Measurements from ENCODE around the gene TMEM150A.
"Not testable (repeated sequence)": the region's sequence is repeated elsewhere in the genome, so short reads cannot be mapped to it uniquely, and the experiment has no call there.

TMEM150A gene

DNA sequence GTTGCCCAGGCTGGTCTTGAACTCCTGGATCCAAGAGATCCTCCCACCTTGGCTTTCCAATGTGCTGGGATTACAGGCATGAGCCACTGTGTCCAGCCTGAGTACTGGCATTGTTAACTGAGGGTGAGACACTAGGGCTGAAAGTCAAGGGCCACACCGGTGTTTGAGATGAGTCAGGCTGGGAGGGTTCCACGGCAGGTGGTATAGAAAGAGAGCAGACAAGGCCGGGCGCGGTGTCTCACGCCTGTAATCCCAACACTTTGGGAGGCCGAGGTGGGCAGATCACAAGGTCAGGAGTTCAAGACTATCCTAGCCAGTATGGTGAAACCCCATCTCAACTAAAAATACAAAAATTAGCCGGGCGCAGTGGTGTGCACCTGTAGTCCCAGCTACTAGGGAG is 10.2 kb downstream of the TMEM150A start:
- not testable (repeated sequence) for DNase-seq

DNA sequence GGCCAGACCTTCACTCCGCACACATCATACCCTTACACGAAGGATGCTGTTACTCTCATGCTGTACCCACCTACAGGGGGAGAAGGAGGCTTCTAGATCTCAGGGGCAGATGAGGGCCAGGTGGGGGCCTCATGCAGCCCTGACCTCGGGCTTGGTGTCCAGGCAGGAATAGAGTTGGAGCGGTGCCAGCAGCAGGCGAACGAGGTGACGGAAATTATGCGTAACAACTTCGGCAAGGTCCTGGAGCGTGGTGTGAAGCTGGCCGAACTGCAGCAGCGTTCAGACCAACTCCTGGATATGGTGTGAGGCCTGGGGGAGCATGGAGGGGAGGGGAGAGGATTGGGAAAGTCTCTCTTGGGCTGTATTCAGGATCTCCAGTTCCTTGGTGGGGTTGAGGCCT is 10.9 kb downstream of the TMEM150A start:
- DNase-seq, result no peak

- DNase-seq, result no peak
These were observed 11.5 kb downstream of the TMEM150A start for GRCh38 chr2:85590950-85591349.

DNA sequence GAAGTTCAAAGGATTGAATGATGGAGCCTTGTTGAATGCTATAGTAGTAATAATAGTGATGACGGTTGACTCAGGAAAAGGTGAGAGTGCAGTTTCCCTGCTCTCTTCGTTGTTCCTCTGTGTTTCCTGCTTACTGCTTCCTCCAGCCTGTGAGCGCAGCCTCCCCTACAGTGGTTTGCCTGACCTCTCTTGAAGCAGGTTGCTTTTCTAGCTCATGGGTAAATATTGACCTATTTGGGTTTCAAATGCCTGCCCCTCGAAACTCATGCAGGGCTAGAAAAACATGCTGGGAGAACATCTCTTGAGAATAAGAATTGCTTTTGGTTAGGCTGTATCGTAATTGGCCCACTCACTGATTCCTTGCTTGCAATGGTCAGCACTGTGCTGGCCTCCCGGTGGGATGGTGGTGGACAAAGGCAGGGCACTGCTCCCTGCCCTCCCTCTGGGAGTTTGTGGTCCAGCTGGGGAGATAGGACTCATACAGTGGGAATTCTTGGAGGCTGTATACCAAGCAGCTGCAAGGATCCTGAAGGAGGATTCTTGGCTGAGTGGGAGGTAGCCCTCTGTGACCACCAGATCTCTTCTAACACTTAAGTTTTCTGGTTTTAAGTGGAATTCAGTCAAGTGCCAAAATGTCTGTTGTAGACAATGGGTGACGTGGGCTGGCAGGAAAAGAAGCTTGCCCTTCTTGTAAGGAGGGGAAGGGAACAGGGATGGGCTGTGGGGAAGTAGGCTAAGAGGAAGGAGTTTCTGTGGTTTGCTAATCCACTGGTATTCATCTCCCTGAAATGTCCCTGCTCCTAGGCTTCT is 12.3 kb downstream of the TMEM150A start:
- no peak for DNase-seq

DNA sequence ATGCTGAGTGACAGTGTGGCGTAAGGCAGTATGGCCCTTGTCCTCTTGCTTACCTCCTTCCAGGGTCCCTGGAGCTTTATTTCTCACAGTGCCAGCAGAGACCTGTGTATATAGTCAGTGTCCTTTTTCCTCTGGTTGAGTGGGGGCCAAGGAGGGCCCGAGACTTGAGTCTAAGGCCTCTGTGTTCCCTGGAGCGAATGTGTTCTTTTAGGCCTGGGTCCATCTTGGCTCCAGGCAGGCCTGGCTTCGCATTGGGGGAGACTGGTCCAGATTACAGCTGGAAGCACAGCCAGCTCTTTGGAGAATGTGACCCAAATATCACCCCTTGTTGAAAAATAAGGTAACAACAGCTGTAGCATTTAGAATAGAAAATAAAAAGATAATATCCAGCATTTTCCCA is 13.3 kb downstream of the TMEM150A start:
- DNase-seq, result no peak

DNA sequence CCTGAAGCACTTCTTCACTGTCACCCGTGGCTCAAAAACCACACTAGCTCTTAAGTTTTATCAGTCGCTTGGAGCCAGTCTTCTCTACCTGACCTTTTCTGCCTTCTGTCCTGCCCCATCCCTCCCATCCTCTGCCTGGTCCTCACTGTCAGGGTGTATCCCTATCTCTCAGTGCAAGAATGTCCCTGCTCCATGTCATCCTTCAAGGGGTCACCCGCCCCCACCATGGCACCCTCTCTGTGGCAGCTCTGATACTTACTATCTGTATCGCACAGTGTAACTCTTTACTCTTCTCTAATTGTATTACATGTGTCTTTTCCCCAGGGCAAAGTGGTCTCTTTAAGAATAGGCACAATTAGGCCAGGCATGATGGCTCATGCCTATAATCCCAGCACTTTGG is 13.9 kb downstream of the TMEM150A start:
- DNase-seq, result no peak

DNA sequence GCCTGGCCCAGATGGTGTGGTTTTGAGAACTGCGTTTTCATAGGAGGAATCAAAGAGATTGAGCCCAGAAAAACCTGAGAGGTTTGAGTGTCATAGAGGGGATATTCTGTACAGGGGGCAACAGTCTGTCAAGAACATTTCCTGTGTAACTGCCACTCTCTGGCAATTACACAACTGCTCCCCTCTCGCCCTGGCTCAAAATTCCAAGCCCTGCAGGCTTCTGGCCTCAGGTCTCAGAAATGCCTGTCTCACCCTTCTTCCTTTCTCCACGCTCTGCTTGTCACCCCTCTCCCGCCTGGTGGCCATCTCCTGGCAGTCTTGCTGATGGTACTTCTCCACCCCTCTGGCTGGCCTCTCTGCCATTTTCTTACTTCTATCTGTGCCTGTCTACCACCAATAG is 14.3 kb downstream of the TMEM150A start:
- no peak for DNase-seq

- DNase-seq, result no peak
These were observed 16.8 kb downstream of the TMEM150A start for GRCh38 chr2:85585781-85586105.

GRCh38 chr2:85584857-85585780 is 17.4 kb downstream of the TMEM150A start:
- DNase-seq, result no peak

DNA sequence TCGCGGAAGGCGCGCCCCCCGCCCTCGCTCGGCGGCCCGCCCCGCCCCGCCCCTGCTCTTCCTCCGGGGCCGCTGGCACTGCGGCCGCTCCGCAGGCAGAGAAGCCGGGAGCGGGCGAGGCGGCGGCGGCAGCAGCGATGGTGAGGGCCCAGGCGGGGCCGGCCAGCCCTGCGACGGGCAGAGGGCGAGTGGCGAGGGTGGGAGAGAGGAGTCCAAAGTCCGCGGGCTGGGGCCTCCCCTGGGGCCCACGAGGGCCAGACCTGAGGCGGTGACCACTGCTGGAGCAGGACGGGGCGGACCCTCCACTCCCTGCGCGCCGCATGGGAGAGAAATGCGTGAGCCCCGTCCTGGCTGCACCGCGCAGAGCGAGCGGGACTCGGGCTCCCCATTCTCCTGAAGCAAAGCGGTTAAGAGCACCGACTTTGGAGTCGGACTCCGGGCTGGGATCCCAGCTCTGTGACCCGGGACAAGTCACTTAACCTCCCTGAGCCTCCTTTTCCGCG is 18.1 kb downstream of the TMEM150A start, which contains the start of gene VAMP5:
Gene VAMP5, plus strand, starts transcription at position 78 of the 503 bp plus-strand sequence. Its CDS starts 60 bp downstream, at position 138.
- DNase-seq, result no peak

DNA sequence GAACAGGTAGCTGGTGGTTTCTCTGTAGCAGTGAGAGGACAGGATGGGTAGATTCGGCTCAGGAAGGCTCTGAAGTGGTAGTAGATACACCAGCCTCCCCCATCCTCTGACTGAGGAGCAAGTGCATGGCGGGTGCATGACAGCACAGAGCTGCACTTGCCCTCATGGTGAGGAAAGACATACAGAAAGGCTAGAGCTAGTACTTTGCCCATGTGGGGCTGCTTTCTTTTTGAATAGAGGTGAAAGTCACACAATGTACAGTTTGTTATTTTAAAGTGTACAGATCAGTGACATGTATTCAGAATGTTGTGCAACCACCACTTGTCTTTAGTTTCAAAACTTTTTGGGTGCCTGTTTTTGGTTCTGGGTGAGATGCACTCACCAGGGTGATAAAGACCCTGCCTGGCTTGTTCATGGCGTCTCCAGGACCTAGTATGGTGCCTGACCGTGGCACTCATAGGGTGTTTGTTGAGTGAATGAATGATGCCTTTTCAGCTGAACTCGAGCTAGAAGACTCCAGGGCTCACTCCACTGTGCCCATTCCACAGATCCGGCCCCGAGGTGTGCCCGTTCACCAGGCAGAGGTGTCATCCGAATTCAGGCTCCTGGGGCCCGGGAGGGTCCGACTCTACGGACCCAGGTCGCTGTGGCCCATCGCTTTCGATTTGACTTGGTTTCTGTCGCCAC is 18.7 kb downstream of the TMEM150A start:
- no peak for DNase-seq

GRCh38 chr2:85582492-85582891 is 20.0 kb downstream of the TMEM150A start:
- no peak for DNase-seq

DNA sequence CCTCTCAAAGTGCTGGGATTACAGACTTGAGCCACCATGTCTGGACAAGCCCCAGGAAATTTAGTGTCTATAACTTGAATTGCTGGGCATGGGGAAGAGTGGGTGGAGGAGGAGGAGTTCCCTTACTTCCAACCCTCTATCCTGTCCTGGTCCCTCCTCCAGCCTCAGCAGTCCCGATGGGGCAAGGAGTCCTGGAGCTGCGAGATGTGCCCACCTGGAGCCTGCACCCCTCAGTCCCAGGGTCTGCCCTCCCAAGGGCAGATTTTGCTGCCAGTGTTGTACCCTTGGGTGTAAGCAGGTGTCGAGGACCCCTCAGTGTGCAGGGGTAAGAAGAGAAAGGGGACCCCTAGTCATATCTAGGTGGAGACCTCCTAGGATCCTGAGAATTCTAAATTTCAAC is 22.3 kb downstream of the TMEM150A start:
- DNase-seq, result no peak

DNA sequence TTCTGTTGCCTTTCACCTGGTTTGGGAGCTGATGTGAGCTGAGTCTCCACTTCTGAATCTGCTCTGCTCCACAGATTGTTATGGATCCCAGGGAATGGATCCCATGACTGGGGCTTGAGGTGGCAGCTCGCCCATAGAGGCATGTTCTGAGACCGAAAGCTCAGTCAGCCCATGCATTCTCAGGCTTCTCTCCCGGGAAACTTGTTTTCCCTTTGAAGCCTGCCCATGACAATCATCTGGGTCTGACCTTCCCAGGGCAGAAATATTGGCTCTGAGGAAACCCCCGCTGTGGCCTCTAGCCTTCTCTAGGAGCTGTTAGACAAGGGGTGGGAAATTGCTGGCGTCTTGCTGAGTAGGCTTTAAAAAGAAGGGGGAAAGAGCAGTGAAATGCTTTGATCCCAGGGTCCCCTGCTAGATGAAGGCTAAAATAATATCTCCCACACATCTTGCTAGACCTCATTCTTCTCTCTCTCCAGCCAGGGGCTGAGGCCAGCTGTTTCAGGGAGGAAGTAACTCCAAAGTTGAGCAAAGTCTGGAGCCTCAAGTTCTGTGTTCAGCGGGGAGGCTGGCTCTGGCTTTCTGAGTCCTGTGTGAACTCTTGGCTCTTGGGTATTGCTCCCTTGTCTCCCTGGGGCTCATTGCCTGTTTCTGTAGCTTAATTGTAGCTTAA is 23.1 kb downstream of the TMEM150A start:
- DNase-seq, result no peak

GRCh38 chr2:85578243-85579180 is 24.0 kb downstream of the TMEM150A start:
- no peak for DNase-seq

GRCh38 chr2:85577386-85578242 is 24.9 kb downstream of the TMEM150A start, which contains the start of gene VAMP8:
Gene VAMP8 (plus strand): TSS chr2:85577586. CDS start chr2:85577647, 61 bp downstream.
- no peak for DNase-seq

- DNase-seq, result no peak
These were observed 25.5 kb downstream of the TMEM150A start for GRCh38 chr2:85577063-85577385.

GRCh38 chr2:85575739-85576138 is 26.8 kb downstream of the TMEM150A start:
- no peak for DNase-seq

GRCh38 chr2:85566265-85566664 is 36.2 kb downstream of the TMEM150A start:
- DNase-seq, result no peak

- DNase-seq, result no peak
These were observed 38.3 kb downstream of the TMEM150A start for GRCh38 chr2:85564144-85564563.
